HG03342 (cell line): ENCODE measurements around the gene OXER1.

Source experiments
- ATAC-seq: cut with Tn5 transposase; IDR thresholded peaks from one replicate; pipeline ENCODE4 v1.9.1; 2021; ENCODE audit warnings: mild to moderate bottlenecking, moderate library complexity; ENCODE audit not compliant: unreplicated experiment

OXER1 gene

DNA sequence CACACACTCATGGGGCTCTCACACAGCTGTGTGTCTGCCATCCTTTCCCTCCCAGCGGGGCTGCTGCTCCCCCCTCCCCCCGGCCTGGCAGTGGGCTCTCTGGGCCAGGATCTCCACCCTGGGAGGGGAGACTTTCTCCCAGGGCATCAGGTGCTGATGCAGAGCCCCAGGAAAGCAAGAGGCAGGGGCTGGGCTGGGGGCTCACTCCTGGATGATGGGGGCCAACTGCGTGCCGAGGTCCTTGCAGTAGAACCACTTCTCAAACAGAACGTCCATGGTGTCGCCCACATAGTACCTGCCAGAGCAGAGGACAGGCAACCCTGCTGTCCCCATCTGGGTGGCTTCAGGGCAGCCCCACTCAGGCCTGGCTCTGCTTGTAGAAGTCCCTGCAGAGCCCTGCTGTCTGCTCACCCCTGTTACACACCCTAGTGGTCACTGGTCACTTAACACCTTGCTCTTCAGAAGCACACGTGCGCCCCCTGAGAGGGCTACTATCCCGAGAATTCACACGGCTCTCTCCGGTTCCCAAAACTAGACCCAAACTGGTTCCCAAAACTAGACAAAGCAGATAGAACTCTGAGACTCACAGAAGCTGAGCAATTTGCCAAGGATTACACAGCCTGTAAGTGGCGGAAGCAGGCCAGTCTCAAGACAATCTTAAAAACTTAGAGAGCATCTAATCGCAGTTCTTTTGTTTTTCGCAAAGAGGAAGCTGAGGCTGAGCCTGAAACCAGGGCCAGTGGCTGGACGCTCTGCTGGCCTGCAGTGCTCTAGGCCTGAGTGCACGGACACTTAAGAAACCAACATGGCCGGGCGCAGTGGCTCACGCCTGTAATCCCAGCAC, 6.6 kb upstream of the OXER1 start:
- peak; percentile 62 for ATAC-seq

DNA sequence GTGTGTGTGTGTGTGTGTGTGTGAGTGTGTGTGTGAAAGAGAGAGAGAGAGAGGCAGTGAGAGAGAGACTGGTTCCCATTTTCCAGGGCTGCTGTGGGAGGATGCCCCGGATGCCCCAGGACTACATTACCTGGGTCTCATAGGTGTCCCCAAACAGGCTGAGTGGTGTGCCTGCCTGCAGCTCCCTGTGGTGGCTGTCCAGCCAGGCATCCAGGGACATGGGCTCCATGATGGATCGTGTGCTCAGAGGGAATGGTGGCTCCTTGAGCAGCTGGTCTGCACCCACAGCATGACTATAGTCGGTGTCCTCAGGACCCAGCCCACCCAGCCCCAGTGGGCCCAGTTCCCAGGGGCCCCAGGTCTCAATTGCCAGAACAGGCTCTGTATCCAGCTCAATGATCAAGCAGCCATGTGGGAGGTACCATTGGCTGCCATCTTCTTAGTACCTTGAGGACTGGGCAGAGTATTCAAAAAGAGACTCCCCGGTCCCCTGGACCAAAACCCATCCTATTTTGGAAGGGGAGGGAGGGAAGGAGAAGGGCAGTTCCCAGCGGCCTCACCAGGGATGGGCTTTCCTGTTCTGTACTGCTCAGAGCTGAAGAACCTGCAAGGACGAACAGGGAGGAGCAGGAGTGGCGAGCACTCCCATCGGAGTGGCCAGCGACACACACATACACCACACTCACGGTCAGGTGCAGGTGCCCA, 5.8 kb upstream of the OXER1 start:
- no peak for ATAC-seq

DNA sequence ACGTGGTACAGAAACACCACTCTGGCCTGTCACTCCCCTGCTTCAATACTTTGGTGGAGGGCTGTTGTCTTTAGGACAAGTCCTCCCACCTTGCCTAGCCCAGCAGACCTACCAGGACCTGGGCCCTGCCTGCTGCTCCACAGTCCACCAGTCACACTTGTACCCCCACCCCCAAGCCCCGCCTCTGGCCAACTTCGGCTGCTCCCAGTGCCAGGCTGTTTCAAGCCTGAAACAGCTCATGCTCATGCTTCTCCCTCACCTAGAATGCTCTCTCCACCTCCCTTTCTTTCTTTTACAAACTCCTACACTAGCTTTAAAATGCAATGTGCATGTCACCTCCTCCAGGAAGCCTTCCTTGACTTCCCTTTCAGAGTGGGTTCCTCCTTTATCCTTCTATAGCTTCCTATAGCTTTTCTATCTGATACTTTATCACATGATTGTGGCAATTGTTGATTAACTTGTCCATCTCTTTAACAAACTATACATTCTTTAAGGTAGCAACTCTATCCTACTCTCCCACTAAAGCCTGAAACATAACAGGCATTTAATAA, 4.8 kb upstream of the OXER1 start:
- no peak for ATAC-seq

DNA sequence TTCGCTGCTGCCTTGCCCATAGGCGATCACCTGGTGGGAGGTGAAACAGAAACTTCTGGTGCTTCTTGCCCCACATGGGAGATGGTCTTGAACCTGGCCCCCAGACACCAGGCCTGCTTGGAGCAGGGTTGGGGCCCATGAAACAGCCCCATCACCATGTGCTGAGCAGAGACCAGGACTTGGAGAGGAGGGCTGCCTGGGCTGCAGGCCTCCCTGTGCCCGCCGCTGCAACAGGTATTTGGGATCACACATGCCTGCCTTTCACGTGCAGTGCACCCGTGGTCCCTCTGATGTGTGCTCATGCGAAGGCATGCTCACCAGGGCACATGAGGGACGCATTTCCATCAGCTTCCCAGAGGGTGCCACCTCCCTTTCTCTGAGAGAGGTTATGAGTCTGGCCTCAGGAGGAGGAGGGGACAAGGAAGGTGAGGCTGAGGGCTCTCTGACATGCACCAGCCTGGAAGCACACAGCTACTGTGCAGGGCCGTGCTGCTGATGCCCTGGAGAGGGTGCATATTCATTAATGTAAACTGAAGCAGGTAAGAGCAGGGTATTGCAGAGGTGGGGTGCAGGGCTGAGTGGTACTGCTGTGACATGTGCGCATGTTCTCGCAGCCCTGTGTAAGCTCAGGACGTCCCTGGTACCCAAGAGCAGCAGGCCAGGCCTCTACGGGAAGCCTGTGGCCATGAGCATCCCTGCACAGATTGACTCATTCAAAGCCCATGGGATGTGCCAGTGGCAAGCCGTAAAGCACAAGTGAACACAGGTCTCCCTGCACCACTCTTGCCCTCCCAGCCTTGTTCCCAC, 4.2 kb upstream of the OXER1 start:
- no peak for ATAC-seq

DNA sequence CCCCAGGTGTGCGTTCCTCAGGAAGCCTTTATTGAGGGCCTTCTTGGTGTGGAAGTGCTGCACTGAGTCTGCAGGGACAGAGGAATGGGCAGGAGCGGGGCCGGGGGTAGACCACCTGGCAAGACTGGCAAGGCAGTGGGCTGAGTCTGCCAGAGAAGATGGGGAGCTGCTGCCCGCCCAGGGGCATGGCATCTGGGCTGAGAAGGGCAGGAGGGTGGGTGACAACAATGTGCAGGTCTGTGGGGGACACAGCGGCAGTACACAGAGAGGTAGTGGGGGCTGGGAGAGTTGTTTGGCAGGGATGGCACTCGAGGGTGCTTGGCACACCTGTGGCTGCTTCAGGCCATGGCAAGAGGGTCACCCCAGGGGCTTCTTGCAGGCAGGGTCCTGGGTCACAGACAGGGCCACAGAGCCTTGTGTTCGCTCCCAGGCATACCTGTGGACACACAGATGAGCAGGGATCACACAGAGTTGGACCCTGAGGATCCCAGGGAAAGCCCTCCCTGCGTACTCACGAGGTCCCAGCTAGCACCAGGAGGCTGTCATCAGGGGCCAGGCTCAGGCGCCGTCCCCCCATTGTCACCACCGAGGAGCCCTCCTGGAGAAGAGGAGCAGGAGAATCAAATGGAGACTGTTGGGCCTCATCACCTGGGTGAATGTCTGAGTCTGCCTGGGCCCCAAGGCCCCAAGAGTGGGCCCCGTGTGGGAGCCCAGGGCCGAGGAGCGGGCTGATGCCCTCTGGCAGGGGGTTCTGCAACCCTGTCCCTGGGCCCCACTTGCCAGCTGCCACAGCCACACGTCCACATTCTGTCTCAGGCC, 3.4 kb upstream of the OXER1 start:
- no peak for ATAC-seq

DNA sequence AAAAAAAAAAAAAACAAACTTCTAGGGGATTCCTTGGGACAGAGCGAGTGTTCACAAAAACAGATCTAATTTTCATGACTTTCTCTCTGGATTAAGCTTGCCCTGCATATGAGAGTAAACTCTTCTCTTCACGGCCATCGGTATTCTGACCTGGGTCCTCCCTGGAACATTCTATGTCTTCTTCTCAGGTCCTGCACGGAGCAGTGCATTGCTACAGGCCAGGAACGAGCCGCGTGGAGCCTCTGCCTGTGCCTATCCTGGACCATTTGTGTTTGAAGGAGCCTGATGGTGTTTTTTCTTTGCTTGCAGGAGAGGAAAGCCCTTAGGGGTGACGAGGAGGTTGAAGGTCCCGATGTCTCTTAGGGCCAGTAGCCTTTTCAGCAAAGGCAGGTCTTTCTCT, 1.8 kb upstream of the OXER1 start:
- ATAC-seq, result no peak

DNA sequence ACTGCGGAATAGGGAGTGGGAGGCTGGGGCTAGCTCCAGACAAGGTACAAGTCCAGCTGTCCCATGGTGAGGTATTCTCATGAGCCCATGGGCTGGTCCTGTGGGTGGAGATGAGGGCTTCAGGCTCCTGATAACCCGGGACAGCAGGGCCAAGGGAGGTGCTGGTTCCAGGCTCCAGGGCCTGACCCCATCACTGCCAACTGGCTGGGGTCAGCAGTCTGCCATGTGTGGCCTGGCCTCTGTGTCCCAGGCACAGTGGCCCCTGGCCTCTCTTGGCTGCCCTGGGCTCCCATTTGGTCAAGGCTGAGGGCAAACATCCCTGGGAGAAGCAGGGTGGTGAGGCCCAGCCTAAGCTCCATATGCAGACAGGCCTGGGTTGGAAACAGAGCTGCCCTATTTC, 966 bp upstream of the OXER1 start:
- no peak for ATAC-seq

DNA sequence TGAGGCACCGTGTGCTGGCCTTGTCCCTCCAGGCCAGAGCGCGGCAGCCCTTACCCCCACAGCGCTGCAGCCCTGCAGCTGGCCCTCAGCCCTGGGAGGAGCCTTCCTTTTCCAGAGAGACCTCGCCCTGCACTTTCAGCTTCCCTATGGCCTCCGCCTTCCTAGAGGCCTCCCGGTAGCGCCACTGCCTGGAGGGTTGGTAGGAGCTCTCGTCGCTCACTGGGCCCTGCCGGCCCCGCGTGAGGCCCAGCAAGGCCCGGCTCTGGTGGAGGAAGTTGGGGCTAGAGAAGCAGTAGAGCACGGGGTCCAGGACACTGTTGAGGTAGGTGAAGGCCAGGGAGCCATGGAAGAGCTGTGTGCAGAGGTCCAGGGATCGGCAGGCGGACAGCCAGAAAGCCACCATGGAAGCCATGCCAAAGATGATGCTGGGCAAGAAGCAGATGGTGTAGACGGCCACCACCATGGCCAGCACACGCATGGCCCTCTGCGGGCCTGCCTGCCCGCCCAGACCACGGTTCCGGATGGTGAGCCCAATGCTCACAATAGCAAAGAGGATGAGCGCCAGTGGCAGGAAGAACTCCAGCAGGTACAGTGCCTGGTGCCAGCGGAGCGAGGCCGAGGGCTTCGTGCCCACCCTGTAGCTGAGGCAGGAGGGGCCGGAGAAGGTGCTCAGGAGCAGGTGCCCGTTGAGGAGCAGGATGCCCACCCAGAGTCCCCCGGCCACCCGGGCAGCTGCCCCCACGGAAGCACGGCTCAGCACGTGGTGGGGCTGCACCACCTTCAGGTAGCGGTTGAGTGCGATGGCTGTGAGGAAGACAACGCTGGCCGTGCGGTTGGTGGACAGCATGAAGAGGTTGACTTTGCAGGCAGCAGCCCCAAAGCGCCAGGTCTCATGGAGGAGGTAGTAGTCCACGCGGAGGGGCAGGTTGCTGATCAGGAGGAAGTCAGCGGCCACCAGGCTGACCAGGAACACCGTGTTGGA, 821 bp downstream of the OXER1 start:
- ATAC-seq, result no peak

DNA sequence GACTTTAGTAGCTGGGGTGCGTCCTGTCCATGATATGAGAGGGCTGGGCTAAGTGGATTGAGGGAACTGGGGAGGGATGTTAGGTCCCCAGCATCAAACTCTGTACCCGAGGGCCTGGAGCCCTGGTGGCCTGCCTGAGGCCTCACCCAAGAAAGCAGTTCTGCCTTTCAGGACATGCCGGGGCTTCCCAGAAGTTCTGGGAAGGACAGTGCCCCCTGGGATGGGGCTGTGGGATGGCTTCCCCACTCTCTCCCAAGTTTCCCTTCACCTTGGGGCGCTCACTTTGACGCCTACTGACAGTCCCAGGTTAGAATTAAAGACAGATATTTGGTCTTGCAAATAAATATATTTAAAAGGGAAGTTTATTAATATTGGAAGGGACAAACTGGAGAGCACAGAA, 1.8 kb downstream of the OXER1 start:
- no peak for ATAC-seq

DNA sequence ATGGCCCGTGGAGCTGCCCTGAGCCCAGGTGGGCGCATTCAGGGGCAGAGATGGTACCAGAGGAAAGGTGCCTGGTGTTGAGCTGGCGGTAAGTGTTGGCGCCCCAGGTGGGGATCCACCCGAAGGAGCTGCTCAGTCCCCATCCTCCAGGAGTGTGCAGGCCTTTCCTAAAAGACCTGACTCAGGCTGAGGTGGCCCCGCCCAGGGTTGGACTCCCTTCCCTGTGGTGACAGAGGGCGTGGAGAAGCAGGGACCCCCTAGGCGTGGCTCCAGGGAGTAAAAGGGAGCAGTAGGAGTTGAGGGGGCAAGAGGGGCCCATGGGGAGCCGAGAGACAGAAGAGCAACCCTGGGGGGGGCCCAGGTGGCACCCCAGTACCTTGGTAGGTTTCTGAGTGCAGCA, 2.4 kb downstream of the OXER1 start:
- no peak for ATAC-seq

DNA sequence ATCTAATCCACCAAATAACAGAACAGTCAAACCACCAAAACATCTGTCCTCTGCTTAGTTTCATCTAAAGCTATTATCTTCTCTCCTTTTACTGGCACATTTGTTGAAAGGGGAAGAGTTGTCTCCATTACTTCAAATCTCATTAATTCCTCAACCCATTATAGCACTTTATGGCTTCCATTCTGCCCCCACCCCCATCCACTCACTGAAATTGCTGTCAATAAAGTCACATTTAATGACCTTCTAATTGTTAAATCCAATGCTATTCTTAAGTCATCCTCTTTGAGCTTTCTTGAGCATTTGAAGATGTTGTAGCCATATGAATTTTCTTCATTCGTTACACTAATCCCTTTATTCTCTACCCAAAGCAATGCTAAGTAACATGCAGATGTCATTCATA, 5.2 kb downstream of the OXER1 start:
- no peak for ATAC-seq

DNA sequence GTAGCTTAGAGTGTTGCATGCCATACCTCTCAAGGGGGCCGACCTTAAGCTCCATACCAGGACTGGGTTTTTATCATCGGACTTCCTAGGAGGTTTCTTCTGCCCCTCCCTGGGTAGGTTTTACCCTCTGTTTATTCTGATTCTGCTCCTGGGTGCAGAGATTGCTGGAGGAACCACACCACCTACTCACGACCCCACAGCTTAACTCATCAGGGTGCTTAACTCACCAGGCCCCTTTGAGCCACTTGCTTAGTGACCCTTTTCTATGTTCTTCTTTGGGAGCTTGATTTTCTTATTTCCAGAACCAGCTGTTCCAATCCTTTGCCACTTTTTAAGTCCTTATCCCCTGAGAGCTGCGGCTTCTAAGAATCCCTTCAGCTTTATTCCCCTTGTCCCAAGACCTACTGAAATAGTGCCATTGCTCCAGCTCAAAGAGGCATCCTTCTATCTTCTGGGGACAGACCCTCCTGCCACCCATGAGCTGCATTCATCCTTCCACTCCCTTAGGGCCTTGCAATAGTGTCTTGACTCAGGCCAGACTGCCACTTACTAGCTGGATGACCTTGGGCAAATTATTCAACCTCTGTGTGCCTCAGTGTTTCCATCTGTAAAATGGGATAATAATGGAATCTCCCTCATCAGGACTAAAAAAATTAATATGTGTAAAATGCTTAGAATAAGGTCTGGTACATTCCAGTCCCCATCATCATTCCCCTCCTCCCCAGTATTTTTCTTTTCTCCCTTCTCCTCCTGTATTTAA, 5.8 kb downstream of the OXER1 start:
- no peak for ATAC-seq

DNA sequence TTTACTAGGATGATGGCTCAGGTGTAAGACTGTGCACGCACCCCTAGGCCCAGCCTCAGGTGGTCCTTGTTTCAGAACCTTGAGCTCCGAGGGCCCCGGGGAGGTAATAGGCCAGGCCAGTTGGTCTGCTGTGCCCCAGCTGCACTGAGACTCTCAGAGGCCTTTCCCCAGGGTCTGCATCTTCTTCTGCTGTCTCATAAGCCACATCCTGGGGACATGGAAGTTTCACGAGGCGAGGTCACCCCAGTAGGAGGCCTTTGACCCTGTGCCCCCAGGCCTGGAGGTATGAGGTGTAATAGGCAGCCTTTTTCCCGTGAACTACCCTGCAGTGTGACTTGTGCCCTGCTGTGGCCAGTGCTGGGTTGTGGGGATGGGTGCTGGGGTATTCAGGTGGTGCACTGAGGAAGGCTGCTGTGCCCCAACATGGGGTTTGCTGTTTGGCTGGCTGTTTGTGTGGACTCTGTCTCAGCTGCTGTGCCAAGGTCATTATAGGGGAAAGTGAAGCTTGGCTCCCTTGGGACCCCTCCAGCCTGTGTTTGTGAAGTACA, 6.9 kb downstream of the OXER1 start:
- ATAC-seq, result no peak

DNA sequence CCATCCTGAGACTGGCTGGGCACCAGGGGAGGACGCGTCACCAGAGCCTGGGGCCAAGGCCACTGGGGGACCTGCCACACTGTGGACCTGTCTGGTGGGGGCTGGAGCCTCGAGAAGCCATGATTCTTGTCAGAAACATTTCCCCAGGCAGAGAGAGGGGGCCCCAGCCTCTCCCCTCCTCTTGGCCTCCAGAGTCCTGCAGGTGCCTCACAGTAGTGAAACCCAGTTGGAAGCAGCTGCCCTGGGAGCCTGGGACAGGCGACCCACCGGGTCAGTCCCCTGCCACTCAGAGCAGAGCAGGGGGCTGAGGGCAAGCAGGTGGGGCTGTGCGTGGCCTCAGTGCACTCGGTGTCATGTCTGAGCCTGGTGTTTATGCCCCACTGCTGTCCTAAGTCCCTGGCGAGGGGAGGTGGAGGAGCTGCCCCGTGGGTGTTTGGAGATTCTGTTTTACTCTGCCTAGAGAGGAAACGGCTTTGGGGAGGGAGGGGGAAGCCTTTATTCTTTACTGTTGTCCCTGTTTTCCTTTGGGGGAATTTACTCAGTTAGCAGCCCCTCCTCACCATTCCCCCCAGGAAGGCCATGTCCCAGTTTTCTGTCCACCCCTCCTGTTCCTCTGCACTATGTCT, 7.7 kb downstream of the OXER1 start:
- no peak for ATAC-seq

DNA sequence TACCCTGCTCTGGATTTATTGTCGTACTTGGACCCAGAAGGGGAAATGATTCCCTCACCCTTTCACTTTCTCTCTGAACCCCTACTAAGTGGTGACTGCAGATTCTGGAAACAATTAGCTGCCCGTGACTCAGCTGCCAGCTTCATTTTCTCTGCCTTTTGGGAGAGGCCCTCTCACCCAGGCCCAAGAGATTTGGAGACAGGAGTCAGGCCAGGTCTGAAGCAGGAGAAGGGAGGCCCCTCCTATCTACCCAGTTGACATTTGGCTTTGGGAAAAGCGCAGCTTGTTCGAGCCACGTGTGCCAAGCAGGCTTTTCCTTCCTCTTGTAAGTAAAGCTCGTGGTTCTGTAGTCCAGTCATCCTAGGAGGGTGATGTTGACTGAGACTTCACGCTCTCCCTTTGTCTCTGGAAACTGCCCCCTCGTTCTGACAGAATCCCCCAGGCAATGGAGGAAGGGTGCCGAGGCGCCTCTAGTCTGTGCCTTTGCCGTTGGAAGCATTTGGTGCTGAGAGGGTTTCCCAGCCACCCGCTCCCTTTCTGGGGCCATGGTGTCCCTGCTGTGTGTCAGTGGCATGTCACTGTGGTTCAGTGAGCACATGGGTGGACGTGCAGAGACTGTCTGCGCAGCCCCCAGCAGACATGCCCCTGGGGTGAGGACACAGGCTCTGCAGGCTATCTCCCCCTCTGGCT, 8.6 kb downstream of the OXER1 start:
- ATAC-seq, result no peak

DNA sequence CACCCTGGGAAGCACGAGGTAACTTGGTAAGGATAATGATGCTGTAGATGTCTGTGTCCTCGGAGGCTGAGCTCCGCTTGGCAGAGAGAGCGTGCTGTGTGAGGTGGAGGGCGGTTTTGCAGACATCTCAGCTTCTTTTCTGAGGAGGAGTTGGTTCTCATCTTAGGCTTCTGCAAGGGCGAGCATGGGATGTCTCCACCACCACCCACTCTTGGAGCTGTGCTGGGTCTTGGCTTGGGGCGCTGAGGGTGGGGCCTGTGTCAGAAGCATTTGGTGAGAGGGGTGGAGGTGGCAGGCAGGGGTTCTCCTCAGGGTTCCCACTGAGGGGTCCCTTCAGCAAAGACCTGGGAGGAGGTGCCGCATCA, 9.2 kb downstream of the OXER1 start:
- ATAC-seq, result no peak

DNA sequence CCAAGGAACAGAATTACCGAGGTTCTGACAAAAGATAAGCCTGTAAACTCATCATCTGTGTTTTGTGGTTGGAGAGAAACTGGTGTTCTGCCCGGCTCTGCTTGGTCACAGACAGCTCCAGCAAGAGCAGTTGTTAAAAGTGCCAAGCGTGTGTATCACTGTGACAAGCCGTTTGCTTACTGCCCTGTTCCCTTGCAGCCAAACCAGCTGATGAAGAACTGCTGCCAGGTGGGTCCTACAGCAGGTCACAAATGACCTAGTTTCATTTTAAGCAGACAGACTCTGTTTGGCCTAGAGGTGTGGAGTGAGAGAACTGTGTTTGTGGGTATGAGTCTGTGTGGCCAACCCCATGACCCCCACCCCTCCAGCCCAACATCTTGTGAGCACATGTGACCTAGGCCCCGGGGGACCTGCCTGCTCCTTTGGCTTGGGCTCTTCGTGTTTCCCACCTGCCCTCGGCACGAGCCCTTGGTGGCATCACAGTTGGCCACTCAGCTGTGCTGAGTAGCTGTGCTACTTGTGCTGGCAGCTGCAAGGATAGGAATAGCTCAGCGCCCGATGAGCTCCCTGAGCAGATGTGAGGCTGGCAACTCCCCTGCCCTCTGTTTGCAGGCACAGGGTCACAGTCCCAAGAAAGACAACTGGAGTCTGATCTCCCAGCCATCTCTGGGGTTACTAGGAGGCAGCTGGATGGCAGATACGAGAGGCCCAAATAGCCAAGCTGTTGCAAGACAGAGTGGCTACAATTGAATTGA, 9.7 kb downstream of the OXER1 start:
- ATAC-seq, result peak; percentile 65
